HUES48 (cell line): ENCODE results near the gene CEP350.
A peak's percentile ranks its signal among the peaks of the same experiment; 100 is the strongest.

ENCODE experiments used
- H3K27ac ChIP-seq: one replicate; pipeline ENCODE4 v1.7.0; 2013; ENCODE audit warnings: low read depth, low read length, inconsistent platforms
- H3K27me3 ChIP-seq: 2 replicates; pipeline ENCODE4 v1.6.1; 2013; ENCODE audit warnings: mild to moderate bottlenecking, low read length; ENCODE audit not compliant: control insufficient read depth, insufficient read depth
- H3K36me3 ChIP-seq: 2 replicates; pipeline ENCODE4 v1.6.1; 2013; ENCODE audit warnings: low read length; ENCODE audit not compliant: control insufficient read depth, insufficient read depth
- H3K4me1 ChIP-seq: 2 replicates; pipeline ENCODE4 v1.6.1; 2013; ENCODE audit warnings: mild to moderate bottlenecking, low read length; ENCODE audit not compliant: control insufficient read depth, insufficient read depth
- H3K4me3 ChIP-seq: 2 replicates; pipeline ENCODE4 v1.5.1; 2013; ENCODE audit warnings: mild to moderate bottlenecking, low read depth, low read length
- H3K9ac ChIP-seq: 2 replicates; pipeline ENCODE4 v1.6.1; 2013; ENCODE audit warnings: mild to moderate bottlenecking, low read depth, low read length, moderate library complexity
- H3K9me3 ChIP-seq: 2 replicates; pipeline ENCODE4 v1.6.1; 2013; ENCODE audit warnings: low read length; ENCODE audit not compliant: control insufficient read depth, insufficient read depth

Gene CEP350

GRCh38 chr1:180145446-180145845 is 190.8 kb downstream of the CEP350 start:
- no peaks in the 10 kb centered on the region for H3K27me3 ChIP-seq
- no peaks in the 10 kb centered on the region for H3K36me3 ChIP-seq
- H3K4me1 ChIP-seq: no peaks in the 10 kb centered on the region
- H3K9ac ChIP-seq: no peak overlapping the region
- H3K4me3 ChIP-seq: no peak overlapping the region
- H3K27ac ChIP-seq: no peak overlapping the region
- H3K9me3 ChIP-seq: no peaks in the 10 kb centered on the region

- Histone ChIP-seq H3K27me3 (peaks cover 18% of the 10 kb centered on the region), H3K27ac (no peak overlapping the region), H3K4me3 (no peak overlapping the region)
Measured at GRCh38 chr1:180150982-180151381, 196.4 kb downstream of the CEP350 start.

GRCh38 chr1:180151508-180151907 is 196.9 kb downstream of the CEP350 start:
- H3K9me3 ChIP-seq: no peaks in the 10 kb centered on the region
- H3K4me1 ChIP-seq: peaks cover 9% of the 10 kb centered on the region; the same call in 1 of the 2 replicates
- no peak overlapping the region for H3K27ac ChIP-seq
- no peak overlapping the region for H3K9ac ChIP-seq
- H3K4me3 ChIP-seq: no peak overlapping the region
- H3K27me3 ChIP-seq: peaks cover 19% of the 10 kb centered on the region
- no peaks in the 10 kb centered on the region for H3K36me3 ChIP-seq

More at GRCh38 chr1:180150982-180151381, 196.4 kb downstream of the CEP350 start:
- Histone ChIP-seq H3K9me3 (no peaks in the 10 kb centered on the region), H3K9ac (no peak overlapping the region), H3K36me3 (no peaks in the 10 kb centered on the region), H3K4me1 (peaks cover 6% of the 10 kb centered on the region; the same call in 1 of the 2 replicates)

GRCh38 chr1:180152588-180152987 is 198.0 kb downstream of the CEP350 start:
- Histone ChIP-seq H3K4me1 (peaks cover 9% of the 10 kb centered on the region; the same call in 1 of the 2 replicates), H3K27me3 (peaks cover 19% of the 10 kb centered on the region), H3K4me3 (no peak overlapping the region), H3K36me3 (no peaks in the 10 kb centered on the region), H3K9me3 (no peaks in the 10 kb centered on the region), H3K27ac (no peak overlapping the region), H3K9ac (no peak overlapping the region)

- H3K4me1 ChIP-seq: peaks cover 9% of the 10 kb centered on the region; the same call in 1 of the 2 replicates
- no peaks in the 10 kb centered on the region for H3K36me3 ChIP-seq
- peaks cover 19% of the 10 kb centered on the region for H3K27me3 ChIP-seq
- H3K9ac ChIP-seq: no peak overlapping the region
- H3K27ac ChIP-seq: no peak overlapping the region
- no peaks in the 10 kb centered on the region for H3K9me3 ChIP-seq
- H3K4me3 ChIP-seq: no peak overlapping the region
Measured at GRCh38 chr1:180153032-180153431, 198.4 kb downstream of the CEP350 start.

- Histone ChIP-seq H3K9me3 (no peaks in the 10 kb centered on the region), H3K27ac (no peak overlapping the region), H3K36me3 (no peaks in the 10 kb centered on the region), H3K4me3 (peak overlapping the region; percentile 90), H3K27me3 (peaks cover 19% of the 10 kb centered on the region), H3K4me1 (peaks cover 11% of the 10 kb centered on the region), H3K9ac (peak overlapping the region; percentile 78)
Measured at GRCh38 chr1:180154003-180154324, 199.4 kb downstream of the CEP350 start.

- Histone ChIP-seq H3K27ac (peak within 1 kb of the TSS; percentile 66), H3K9me3 (no peaks in the 10 kb centered on the region)
Measured at GRCh38 chr1:180154325-180155181, 199.9 kb downstream of the CEP350 start, which contains the start of gene QSOX1. TSS of gene QSOX1 (plus strand) at chr1:180154869. CDS start at chr1:180154908, 39 bp downstream.

GRCh38 chr1:180155182-180155682 is 200.6 kb downstream of the CEP350 start:
- Histone ChIP-seq H3K9ac (peak overlapping the region; percentile 71), H3K9me3 (no peaks in the 10 kb centered on the region), H3K4me3 (peak overlapping the region; percentile 90), H3K27me3 (peaks cover 19% of the 10 kb centered on the region), H3K36me3 (no peaks in the 10 kb centered on the region), H3K27ac (peak overlapping the region; percentile 66), H3K4me1 (peaks cover 24% of the 10 kb centered on the region)

More at GRCh38 chr1:180154325-180155181, 199.9 kb downstream of the CEP350 start, which contains the start of gene QSOX1:
- Histone ChIP-seq H3K27me3 (peaks cover 19% of the 10 kb centered on the region), H3K36me3 (no peaks in the 10 kb centered on the region), H3K4me1 (peaks cover 17% of the 10 kb centered on the region), H3K9ac (peak within 1 kb of the TSS; percentile 78), H3K4me3 (peak within 1 kb of the TSS; percentile 90)

GRCh38 chr1:180156201-180156600 is 201.6 kb downstream of the CEP350 start:
- Histone ChIP-seq H3K9me3 (no peaks in the 10 kb centered on the region), H3K36me3 (no peaks in the 10 kb centered on the region), H3K27ac (no peak overlapping the region), H3K9ac (no peak overlapping the region), H3K27me3 (peaks cover 19% of the 10 kb centered on the region), H3K4me3 (peak overlapping the region; percentile 90; the same call in 1 of the 2 replicates), H3K4me1 (peaks cover 30% of the 10 kb centered on the region)

- Histone ChIP-seq H3K9ac (no peak overlapping the region), H3K9me3 (no peaks in the 10 kb centered on the region), H3K4me3 (no peak overlapping the region), H3K27ac (no peak overlapping the region), H3K27me3 (peaks cover 19% of the 10 kb centered on the region), H3K4me1 (peaks cover 30% of the 10 kb centered on the region), H3K36me3 (no peaks in the 10 kb centered on the region)
Measured at GRCh38 chr1:180156631-180157091, 202.1 kb downstream of the CEP350 start.

- Histone ChIP-seq H3K36me3 (no peaks in the 10 kb centered on the region), H3K4me3 (no peak overlapping the region), H3K9me3 (no peaks in the 10 kb centered on the region), H3K27ac (no peak overlapping the region), H3K27me3 (peaks cover 19% of the 10 kb centered on the region), H3K4me1 (peaks cover 30% of the 10 kb centered on the region), H3K9ac (no peak overlapping the region)
Measured at GRCh38 chr1:180157108-180157507, 202.5 kb downstream of the CEP350 start.
